ENCODE results near the gene TNS2. TPM values are rescaled to one million over a fixed set of nuclear protein-coding genes. Genes with fewer than 3 reads are reported as not detected.
A peak's percentile ranks its signal among the peaks of the same experiment; 100 is the strongest.

The TNS2 gene
- total RNA-seq, 1 donor from 2014 or later = 116 TPM

- DNase-seq (ENCODE audit: extremely low spot score, unreplicated experiment) = no peak
- no peaks in the 10 kb centered on the region for H3K9me3 Mint-ChIP-seq (ENCODE audit: unreplicated experiment)
- H3K36me3 Mint-ChIP-seq (ENCODE audit: unreplicated experiment) = peaks cover 18% of the 10 kb centered on the region
- no peak for TF ChIP-seq CTCF (IDR thresholded peaks at IDR 0.05)
- H3K4me1 Mint-ChIP-seq (ENCODE audit: unreplicated experiment) = peaks cover 52% of the 10 kb centered on the region
- peak overlapping the region; percentile 42 for H3K4me3 Mint-ChIP-seq (ENCODE audit: unreplicated experiment)
- H3K27me3 Mint-ChIP-seq (ENCODE audit: unreplicated experiment) = no peaks in the 10 kb centered on the region
- H3K27ac Mint-ChIP-seq (ENCODE audit: unreplicated experiment) = no peak overlapping the region
These were observed 5.8 kb downstream of the TNS2 start for GRCh38 chr12:53055471-53056266.

GRCh38 chr12:53056296-53056695 lies 6.4 kb downstream of the TNS2 start:
- no peaks in the 10 kb centered on the region for H3K27me3 Mint-ChIP-seq (ENCODE audit: unreplicated experiment)
- DNase-seq (ENCODE audit: extremely low spot score, unreplicated experiment) = no peak
- no peak overlapping the region for H3K4me3 Mint-ChIP-seq (ENCODE audit: unreplicated experiment)
- H3K9me3 Mint-ChIP-seq (ENCODE audit: unreplicated experiment) = no peaks in the 10 kb centered on the region
- peaks cover 49% of the 10 kb centered on the region for H3K4me1 Mint-ChIP-seq (ENCODE audit: unreplicated experiment)
- H3K36me3 Mint-ChIP-seq (ENCODE audit: unreplicated experiment) = peaks cover 21% of the 10 kb centered on the region
- no peak for TF ChIP-seq CTCF (IDR thresholded peaks at IDR 0.05)
- H3K27ac Mint-ChIP-seq (ENCODE audit: unreplicated experiment) = peak overlapping the region; percentile 23

GRCh38 chr12:53056901-53057300 lies 7.0 kb downstream of the TNS2 start:
- Mint-ChIP-seq H3K9me3 (ENCODE audit: unreplicated experiment) (no peaks in the 10 kb centered on the region), H3K36me3 (ENCODE audit: unreplicated experiment) (peaks cover 23% of the 10 kb centered on the region), H3K27me3 (ENCODE audit: unreplicated experiment) (no peaks in the 10 kb centered on the region), H3K4me1 (ENCODE audit: unreplicated experiment) (peaks cover 49% of the 10 kb centered on the region), H3K4me3 (ENCODE audit: unreplicated experiment) (no peak overlapping the region), H3K27ac (ENCODE audit: unreplicated experiment) (peak overlapping the region; percentile 23)
- no peak for DNase-seq (ENCODE audit: extremely low spot score, unreplicated experiment)
- TF ChIP-seq CTCF (IDR thresholded peaks at IDR 0.05) = no peak

- H3K4me3 Mint-ChIP-seq (ENCODE audit: unreplicated experiment) = no peak overlapping the region
- H3K4me1 Mint-ChIP-seq (ENCODE audit: unreplicated experiment) = peaks cover 49% of the 10 kb centered on the region
- H3K27me3 Mint-ChIP-seq (ENCODE audit: unreplicated experiment) = no peaks in the 10 kb centered on the region
- H3K36me3 Mint-ChIP-seq (ENCODE audit: unreplicated experiment) = peaks cover 23% of the 10 kb centered on the region
- peak overlapping the region; percentile 24 for H3K27ac Mint-ChIP-seq (ENCODE audit: unreplicated experiment)
- no peak for DNase-seq (ENCODE audit: extremely low spot score, unreplicated experiment)
- TF ChIP-seq CTCF (IDR thresholded peaks at IDR 0.05) = no peak
- no peaks in the 10 kb centered on the region for H3K9me3 Mint-ChIP-seq (ENCODE audit: unreplicated experiment)
These were observed 8.1 kb downstream of the TNS2 start for GRCh38 chr12:53057816-53058500.
